Retinal pigment epithelial cell (primary cell): ENCODE data around the gene METTL17.

Experiments used
- DNase-seq: peaks from one replicate; pipeline ENCODE4 v3.0.0-alpha.2; 2010; ENCODE audit warnings: low read depth
- H3K4me3 ChIP-seq: 2 replicates; pipeline ENCODE4 v1.5.1; 2011; ENCODE audit warnings: mild to moderate bottlenecking, low read length, control low read depth, moderate library complexity
- CTCF ChIP-seq: conservative IDR thresholded peaks from 2 replicates; pipeline ENCODE4 v1.5.1; 2011; ENCODE audit warnings: low read depth, low read length, control low read depth, inconsistent platforms

METTL17 gene

GRCh38 chr14:21020977-21021545 lies 31.3 kb downstream of the METTL17 start:
- H3K4me3 ChIP-seq = no peak overlapping the region
- DNase-seq = no peak
- TF ChIP-seq CTCF = no peak

GRCh38 chr14:21022686-21023085 lies 32.9 kb downstream of the METTL17 start:
- no peak overlapping the region for H3K4me3 ChIP-seq
- no peak for DNase-seq
- TF ChIP-seq CTCF = no peak

- H3K4me3 ChIP-seq = no peak overlapping the region
- no peak for TF ChIP-seq CTCF
- DNase-seq = no peak
Measured at GRCh38 chr14:21023174-21023573, 33.4 kb downstream of the METTL17 start.

- no peak for TF ChIP-seq CTCF
- DNase-seq = no peak
- peak overlapping the region; percentile 49 for H3K4me3 ChIP-seq
Measured at GRCh38 chr14:21023817-21024584, 34.2 kb downstream of the METTL17 start.

- no peak for DNase-seq
- no peak for TF ChIP-seq CTCF
- peak within 1 kb of the TSS; percentile 49 for H3K4me3 ChIP-seq
Measured at GRCh38 chr14:21024585-21025370, 35.0 kb downstream of the METTL17 start, which contains the start of gene NDRG2. Gene NDRG2 (minus strand): TSS chr14:21025061. CDS start chr14:21023315, 1,746 bp downstream.

- TF ChIP-seq CTCF = no peak
- no peak for DNase-seq
- H3K4me3 ChIP-seq = peak overlapping the region; percentile 44
Measured at GRCh38 chr14:21025371-21026273, 35.8 kb downstream of the METTL17 start.
